ENCODE measurements around the gene LAG3.

The LAG3 gene

DNA sequence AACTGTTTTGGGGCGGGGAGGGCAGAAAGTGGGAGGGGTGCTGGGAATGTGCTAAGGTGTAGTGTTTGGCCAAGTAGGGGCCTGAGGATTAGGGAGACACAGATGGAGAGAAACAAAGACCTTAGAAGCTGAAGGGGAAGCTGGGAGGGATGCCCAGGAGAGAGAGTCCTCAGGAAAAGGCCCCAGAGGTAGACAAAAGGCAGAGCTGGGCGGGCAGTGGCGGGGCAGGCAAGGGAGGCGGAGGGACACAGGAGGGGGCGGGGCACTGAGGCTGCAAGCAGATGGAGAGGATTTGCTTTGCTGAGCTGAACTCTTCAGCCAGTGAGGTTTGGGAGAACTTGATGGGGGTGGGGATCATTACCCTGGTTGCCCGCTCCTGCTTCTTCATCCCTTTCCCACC lies 3.3 kb upstream of the LAG3 start:
- peaks cover 33% of the 10 kb centered on the region for H3K36me3 Mint-ChIP-seq (ENCODE audit: low read depth)
- H3K4me3 Mint-ChIP-seq, result peak overlapping the region; percentile 93 to 99 (median 96)
- no peaks in the 10 kb centered on the region for H3K9me3 Mint-ChIP-seq
- TF ChIP-seq, protein P1, sequence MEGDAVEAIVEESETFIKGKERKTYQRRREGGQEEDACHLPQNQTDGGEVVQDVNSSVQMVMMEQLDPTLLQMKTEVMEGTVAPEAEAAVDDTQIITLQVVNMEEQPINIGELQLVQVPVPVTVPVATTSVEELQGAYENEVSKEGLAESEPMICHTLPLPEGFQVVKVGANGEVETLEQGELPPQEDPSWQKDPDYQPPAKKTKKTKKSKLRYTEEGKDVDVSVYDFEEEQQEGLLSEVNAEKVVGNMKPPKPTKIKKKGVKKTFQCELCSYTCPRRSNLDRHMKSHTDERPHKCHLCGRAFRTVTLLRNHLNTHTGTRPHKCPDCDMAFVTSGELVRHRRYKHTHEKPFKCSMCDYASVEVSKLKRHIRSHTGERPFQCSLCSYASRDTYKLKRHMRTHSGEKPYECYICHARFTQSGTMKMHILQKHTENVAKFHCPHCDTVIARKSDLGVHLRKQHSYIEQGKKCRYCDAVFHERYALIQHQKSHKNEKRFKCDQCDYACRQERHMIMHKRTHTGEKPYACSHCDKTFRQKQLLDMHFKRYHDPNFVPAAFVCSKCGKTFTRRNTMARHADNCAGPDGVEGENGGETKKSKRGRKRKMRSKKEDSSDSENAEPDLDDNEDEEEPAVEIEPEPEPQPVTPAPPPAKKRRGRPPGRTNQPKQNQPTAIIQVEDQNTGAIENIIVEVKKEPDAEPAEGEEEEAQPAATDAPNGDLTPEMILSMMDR (IDR thresholded peaks at IDR 0.05; ENCODE audit: unreplicated experiment in 3 of 3), result no peak
- peaks cover 4% of the 10 kb centered on the region for H3K27me3 Mint-ChIP-seq (ENCODE audit: low read depth)
- H3K27ac Mint-ChIP-seq, result peak overlapping the region; percentile 56 to 97 (median 80)
- peaks cover 45% of the 10 kb centered on the region for H3K4me1 Mint-ChIP-seq

GRCh38 chr12:6769666-6770065 lies 2.7 kb upstream of the LAG3 start:
- Mint-ChIP-seq H3K27ac (no peak overlapping the region), H3K4me3 (peak overlapping the region; percentile 22 to 38 (median 26)), H3K4me1 (peaks cover 40% of the 10 kb centered on the region), H3K27me3 (ENCODE audit: low read depth) (peaks cover 11% of the 10 kb centered on the region), H3K36me3 (ENCODE audit: low read depth) (peaks cover 35% of the 10 kb centered on the region), H3K9me3 (no peaks in the 10 kb centered on the region)
- TF ChIP-seq, protein P1 (IDR thresholded peaks at IDR 0.05; ENCODE audit: unreplicated experiment in 3 of 3), result no peak

DNA sequence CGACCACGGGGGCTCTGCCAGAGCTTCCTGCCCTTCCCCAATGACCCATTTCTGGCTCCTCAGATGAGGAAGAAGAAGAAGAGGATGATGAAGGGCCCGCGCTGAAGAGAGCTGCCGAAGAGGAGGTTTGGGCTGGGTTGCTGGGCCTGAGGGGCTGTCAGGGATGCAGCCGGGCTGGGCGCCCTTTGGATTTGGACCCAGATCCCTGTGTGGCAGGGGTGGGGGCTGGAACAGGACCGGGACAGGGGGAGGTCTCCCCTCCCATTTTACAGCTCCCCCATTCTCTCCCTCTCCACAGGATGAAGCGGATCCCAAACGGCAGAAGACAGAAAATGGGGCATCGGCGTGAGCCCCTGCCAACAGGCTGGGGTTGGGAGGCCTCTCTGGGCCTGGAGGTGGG lies 2.2 kb upstream of the LAG3 start:
- Mint-ChIP-seq H3K9me3 (no peaks in the 10 kb centered on the region), H3K27ac (no peak overlapping the region)
- TF ChIP-seq, protein P1 (IDR thresholded peaks at IDR 0.05; ENCODE audit: unreplicated experiment in 3 of 3), result no peak

GRCh38 chr12:6770600-6770999 lies 1.7 kb upstream of the LAG3 start:
- Mint-ChIP-seq H3K27me3 (ENCODE audit: low read depth) (peaks cover 18% of the 10 kb centered on the region), H3K9me3 (no peaks in the 10 kb centered on the region), H3K36me3 (ENCODE audit: low read depth) (peaks cover 44% of the 10 kb centered on the region), H3K4me1 (peaks cover 35% of the 10 kb centered on the region), H3K27ac (peak overlapping the region in 1 of 3 experiments; percentile 45), H3K4me3 (peak overlapping the region; percentile 70 to 73 (median 72))
- TF ChIP-seq, protein P1 (IDR thresholded peaks at IDR 0.05; ENCODE audit: unreplicated experiment in 3 of 3), result no peak

More for the DNA sequence above, 2.2 kb upstream of the LAG3 start:
- Mint-ChIP-seq H3K4me1 (peaks cover 40% of the 10 kb centered on the region), H3K27me3 (ENCODE audit: low read depth) (peaks cover 15% of the 10 kb centered on the region), H3K4me3 (peak overlapping the region; percentile 22 to 38 (median 26)), H3K36me3 (ENCODE audit: low read depth) (peaks cover 39% of the 10 kb centered on the region)

DNA sequence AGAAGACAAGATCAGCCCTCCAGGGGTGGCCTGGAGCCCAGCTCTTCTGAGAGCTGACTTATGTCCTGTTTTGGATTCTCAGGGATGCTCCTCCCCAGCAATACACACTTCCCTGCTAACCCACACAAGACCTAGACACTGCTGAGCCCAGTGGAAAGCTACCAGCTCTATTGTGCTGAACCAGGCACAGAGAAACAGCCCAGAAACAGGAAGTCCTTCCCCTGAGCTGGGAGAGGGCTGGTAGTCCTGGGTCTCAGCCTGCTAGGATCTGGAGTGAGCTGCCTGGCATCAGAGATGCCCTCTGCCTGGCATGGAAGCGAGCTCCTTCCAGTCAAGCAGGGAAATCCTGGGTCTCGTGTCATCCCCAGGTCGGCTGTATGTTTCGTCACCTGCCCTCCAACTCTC lies 1.2 kb upstream of the LAG3 start:
- peaks cover 48% of the 10 kb centered on the region for H3K36me3 Mint-ChIP-seq (ENCODE audit: low read depth)
- H3K9me3 Mint-ChIP-seq, result no peaks in the 10 kb centered on the region

More for the DNA sequence above, 1.2 kb upstream of the LAG3 start:
- H3K4me3 Mint-ChIP-seq, result peak overlapping the region; percentile 70 to 73 (median 73)
- TF ChIP-seq, protein P1 (IDR thresholded peaks at IDR 0.05; ENCODE audit: unreplicated experiment in 3 of 3), result no peak
- peaks cover 35% of the 10 kb centered on the region for H3K4me1 Mint-ChIP-seq
- H3K27ac Mint-ChIP-seq, result peak overlapping the region in 1 of 3 experiments; percentile 45
- H3K27me3 Mint-ChIP-seq (ENCODE audit: low read depth), result peaks cover 19% of the 10 kb centered on the region
